KMS-11 (cell line): ENCODE measurements around the gene RFX1.

ENCODE experiments used
- H2AFZ ChIP-seq: fragments of 200-600 bp; sonication (generic); 2 replicates; pipeline ENCODE4 v1.6.1; 2016; ENCODE audit warnings: antibody characterized with exemption, mixed run types, low read depth
- H3K27ac ChIP-seq: fragments of 200-600 bp; sonication (generic); 2 replicates; pipeline ENCODE4 v1.6.1; 2016; ENCODE audit warnings: mild to moderate bottlenecking, mixed run types
- H3K27me3 ChIP-seq: fragments of 200-600 bp; sonication (generic); 2 replicates; pipeline ENCODE4 v1.6.1; 2017; ENCODE audit warnings: mild to moderate bottlenecking, low read depth, mixed run types, moderate library complexity; ENCODE audit not compliant: insufficient read depth
- H3K36me3 ChIP-seq: fragments of 200-600 bp; sonication (generic); 2 replicates; pipeline ENCODE4 v1.6.1; 2017; ENCODE audit warnings: mild to moderate bottlenecking, mixed run types; ENCODE audit not compliant: insufficient read depth
- H3K4me1 ChIP-seq: fragments of 200-600 bp; sonication (generic); 2 replicates; pipeline ENCODE4 v1.6.1; 2016; ENCODE audit warnings: mild to moderate bottlenecking, low read depth, mixed run types; ENCODE audit not compliant: poor library complexity, severe bottlenecking
- H3K4me2 ChIP-seq: fragments of 200-600 bp; sonication (generic); 2 replicates; pipeline ENCODE4 v1.7.0; 2016; ENCODE audit warnings: mild to moderate bottlenecking, mixed run types
- H3K4me3 ChIP-seq: fragments of 200-600 bp; sonication (generic); IDR thresholded peaks from 2 replicates; pipeline ENCODE4 v1.6.1; 2017; ENCODE audit warnings: low read depth, low read length, mixed read lengths; ENCODE audit not compliant: insufficient read depth
- H3K79me2 ChIP-seq: fragments of 200-600 bp; sonication (generic); 2 replicates; pipeline ENCODE4 v1.6.1; 2016; ENCODE audit warnings: low read depth, mixed run types; ENCODE audit not compliant: insufficient read depth
- H3K9ac ChIP-seq: fragments of 200-600 bp; sonication (generic); 2 replicates; pipeline ENCODE4 v1.6.1; 2016; ENCODE audit warnings: mild to moderate bottlenecking, mixed run types
- H4K20me1 ChIP-seq: fragments of 200-600 bp; sonication (generic); 2 replicates; pipeline ENCODE4 v1.6.1; 2016; ENCODE audit warnings: mild to moderate bottlenecking, mixed run types; ENCODE audit not compliant: insufficient read depth
- TF ChIP-seq, protein P1 (sequence below): fragments of 200-600 bp; sonication (generic); conservative IDR thresholded peaks from 2 replicates; pipeline ENCODE4 v1.6.1; 2017; ENCODE audit warnings: low read depth, mild to moderate bottlenecking, antibody characterized with exemption, low read length, moderate library complexity, mixed read lengths

The RFX1 gene

GRCh38 chr19:13959962-13960862, 45.9 kb downstream of the RFX1 start:
- TF ChIP-seq, protein P1, sequence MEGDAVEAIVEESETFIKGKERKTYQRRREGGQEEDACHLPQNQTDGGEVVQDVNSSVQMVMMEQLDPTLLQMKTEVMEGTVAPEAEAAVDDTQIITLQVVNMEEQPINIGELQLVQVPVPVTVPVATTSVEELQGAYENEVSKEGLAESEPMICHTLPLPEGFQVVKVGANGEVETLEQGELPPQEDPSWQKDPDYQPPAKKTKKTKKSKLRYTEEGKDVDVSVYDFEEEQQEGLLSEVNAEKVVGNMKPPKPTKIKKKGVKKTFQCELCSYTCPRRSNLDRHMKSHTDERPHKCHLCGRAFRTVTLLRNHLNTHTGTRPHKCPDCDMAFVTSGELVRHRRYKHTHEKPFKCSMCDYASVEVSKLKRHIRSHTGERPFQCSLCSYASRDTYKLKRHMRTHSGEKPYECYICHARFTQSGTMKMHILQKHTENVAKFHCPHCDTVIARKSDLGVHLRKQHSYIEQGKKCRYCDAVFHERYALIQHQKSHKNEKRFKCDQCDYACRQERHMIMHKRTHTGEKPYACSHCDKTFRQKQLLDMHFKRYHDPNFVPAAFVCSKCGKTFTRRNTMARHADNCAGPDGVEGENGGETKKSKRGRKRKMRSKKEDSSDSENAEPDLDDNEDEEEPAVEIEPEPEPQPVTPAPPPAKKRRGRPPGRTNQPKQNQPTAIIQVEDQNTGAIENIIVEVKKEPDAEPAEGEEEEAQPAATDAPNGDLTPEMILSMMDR, result peak; percentile 24; the same call in 1 of the 2 replicates
- Histone ChIP-seq H3K79me2 (no peaks in the 10 kb centered on the region), H3K27me3 (no peaks in the 10 kb centered on the region), H3K9ac (no peak overlapping the region), H3K36me3 (no peaks in the 10 kb centered on the region), H3K27ac (no peak overlapping the region), H3K4me2 (no peak overlapping the region), H4K20me1 (no peaks in the 10 kb centered on the region), H3K4me1 (no peaks in the 10 kb centered on the region), H3K4me3 (no peak overlapping the region), H2AFZ (no peak overlapping the region)

DNA sequence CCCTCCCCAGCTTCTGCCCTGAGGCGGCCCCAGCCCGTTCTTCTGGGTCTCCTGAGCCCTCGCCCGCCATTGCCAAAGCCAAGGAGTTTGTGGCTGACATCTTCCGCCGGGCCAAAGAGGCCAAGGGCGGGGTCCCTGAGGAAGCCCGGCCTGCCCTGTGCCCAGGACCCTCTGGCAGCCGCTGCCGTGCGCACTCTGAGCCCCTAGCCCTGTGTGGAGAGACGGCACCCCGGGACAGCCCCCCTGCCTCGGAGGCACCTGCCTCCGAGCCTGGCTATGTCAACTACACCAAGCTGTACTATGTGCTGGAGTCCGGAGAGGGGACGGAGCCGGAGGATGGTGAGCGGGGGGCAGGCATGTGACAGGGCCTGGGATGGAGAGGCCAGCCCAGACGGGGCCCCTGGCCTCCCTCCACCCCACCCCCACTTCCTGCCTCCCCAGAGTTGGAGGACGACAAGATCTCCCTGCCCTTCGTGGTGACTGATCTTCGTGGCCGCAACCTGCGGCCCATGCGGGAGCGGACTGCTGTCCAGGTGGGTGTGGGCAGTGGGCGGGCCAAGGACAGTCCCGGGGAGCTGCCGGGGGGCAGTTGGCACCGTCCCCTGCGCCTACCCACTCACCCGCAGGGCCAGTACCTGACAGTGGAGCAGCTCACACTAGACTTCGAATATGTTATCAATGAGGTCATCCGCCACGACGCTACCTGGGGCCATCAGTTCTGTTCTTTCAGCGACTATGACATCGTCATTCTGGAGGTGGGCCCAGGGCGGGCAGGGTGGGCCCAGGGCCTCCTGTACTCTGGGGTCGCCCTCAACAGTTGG, 46.8 kb downstream of the RFX1 start:
- no peak overlapping the region for H3K9ac ChIP-seq
- H3K4me1 ChIP-seq, result no peaks in the 10 kb centered on the region
- TF ChIP-seq, protein P1, result no peak
- H3K4me3 ChIP-seq, result no peak overlapping the region
- H3K4me2 ChIP-seq, result no peak overlapping the region
- no peaks in the 10 kb centered on the region for H4K20me1 ChIP-seq
- no peak overlapping the region for H3K27ac ChIP-seq
- no peaks in the 10 kb centered on the region for H3K79me2 ChIP-seq
- H2AFZ ChIP-seq, result no peak overlapping the region
- no peaks in the 10 kb centered on the region for H3K27me3 ChIP-seq
- H3K36me3 ChIP-seq, result no peaks in the 10 kb centered on the region

DNA sequence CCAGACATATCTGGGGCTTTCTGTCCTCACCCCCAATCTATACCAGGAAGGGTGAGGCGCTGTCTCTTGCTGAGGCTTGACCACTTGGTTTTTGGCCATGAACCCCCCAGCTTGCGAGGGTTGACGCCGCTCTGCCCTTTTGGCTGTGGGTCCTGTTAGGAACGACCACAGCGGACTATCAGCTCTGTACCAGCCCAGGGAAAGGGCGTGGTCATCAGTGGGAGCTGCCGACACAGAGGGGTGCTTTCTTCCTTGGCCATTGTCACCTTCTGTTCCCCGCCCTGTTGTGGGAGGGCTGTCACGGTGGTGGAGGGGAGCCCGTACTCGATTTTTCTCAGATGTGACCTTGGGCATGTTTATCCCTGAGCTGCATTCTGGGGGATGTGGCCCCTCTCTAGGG, 48.1 kb downstream of the RFX1 start:
- no peaks in the 10 kb centered on the region for H3K36me3 ChIP-seq
- H3K4me2 ChIP-seq, result no peak overlapping the region
- H3K9ac ChIP-seq, result no peak overlapping the region
- H3K27ac ChIP-seq, result no peak overlapping the region
- no peaks in the 10 kb centered on the region for H3K27me3 ChIP-seq
- H4K20me1 ChIP-seq, result no peaks in the 10 kb centered on the region
- TF ChIP-seq, protein P1, result no peak
- H3K79me2 ChIP-seq, result peaks cover 8% of the 10 kb centered on the region; the same call in 1 of the 2 replicates
- H3K4me3 ChIP-seq, result no peak overlapping the region
- H3K4me1 ChIP-seq, result peaks cover 7% of the 10 kb centered on the region
- H2AFZ ChIP-seq, result no peak overlapping the region

DNA sequence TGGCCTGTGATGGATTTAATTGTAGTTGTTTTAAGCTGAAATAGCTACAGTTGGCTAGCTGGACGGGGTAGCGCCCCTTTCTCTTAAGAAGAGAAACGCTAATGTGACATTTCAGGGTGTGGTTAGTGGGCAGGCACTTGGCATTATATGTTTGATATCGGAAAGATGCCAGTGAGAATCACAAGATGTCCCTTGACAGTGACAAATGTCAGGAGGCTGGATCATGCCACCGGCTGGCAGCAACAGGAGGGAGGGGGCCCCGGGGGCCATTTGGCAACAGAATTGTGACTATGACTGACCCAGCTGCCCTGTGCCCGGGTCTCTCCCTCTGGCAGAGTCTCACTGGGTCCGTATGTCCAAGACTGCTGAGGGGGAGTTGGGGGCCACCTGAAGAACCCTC, 49.1 kb downstream of the RFX1 start:
- H3K9ac ChIP-seq, result no peak overlapping the region
- no peaks in the 10 kb centered on the region for H3K36me3 ChIP-seq
- peaks cover 10% of the 10 kb centered on the region; the same call in 1 of the 2 replicates for H3K79me2 ChIP-seq

More for the DNA sequence above, 49.1 kb downstream of the RFX1 start:
- Histone ChIP-seq H3K4me2 (no peak overlapping the region), H3K4me1 (peaks cover 7% of the 10 kb centered on the region), H3K27ac (no peak overlapping the region), H4K20me1 (no peaks in the 10 kb centered on the region), H3K4me3 (no peak overlapping the region), H2AFZ (no peak overlapping the region), H3K27me3 (no peaks in the 10 kb centered on the region)
- TF ChIP-seq, protein P1, result no peak
